Measurements from ENCODE around the gene BIN1. TPM values are rescaled to one million over a fixed set of nuclear protein-coding genes. Genes with fewer than 3 reads are reported as not detected.

The BIN1 gene
- 30.9 and 46.0 TPM in 2 replicates for total RNA-seq

GRCh38 chr2:127106991-127107621 lies at the start of gene BIN1:
Gene BIN1 (minus strand): TSS chr2:127107154. CDS start chr2:127106943, 211 bp downstream.

Small RNAs within 50 kb of the gene (small RNA-seq; reads per million reads assigned to genes)
- not detected for gene RNU7-182P

Other genes with a start within 250 kb of the BIN1 start
- gene TEX51, start 208.3 kb downstream of the BIN1 start, total RNA-seq: not detected in 2 replicates
- gene CYP27C1, start 113.1 kb upstream of the BIN1 start, total RNA-seq: 2.4 and 3.1 TPM in 2 replicates
- 33.9 and 36.1 TPM in 2 replicates for gene ERCC3, start 187.0 kb upstream of the BIN1 start, total RNA-seq